ENCODE measurements around the gene IKZF1.

The IKZF1 gene

GRCh38 chr7:50342616-50343114 lies 38.1 kb downstream of the IKZF1 start:
- Histone ChIP-seq H3K9ac (ENCODE audit: low read depth, low read length) (no peak overlapping the region), H3K4me3 (ENCODE audit: low read depth, low read length) (no peak overlapping the region), H3K9me3 (ENCODE audit: control insufficient read depth, insufficient read depth, low read length) (no peaks in the 10 kb centered on the region), H3K27me3 (ENCODE audit: control insufficient read depth, insufficient read depth, low read length) (no peaks in the 10 kb centered on the region), H3K4me1 (ENCODE audit: control insufficient read depth, insufficient read depth, low read length) (no peaks in the 10 kb centered on the region), H3K36me3 (ENCODE audit: control insufficient read depth, insufficient read depth, low read length) (no peaks in the 10 kb centered on the region)

DNA sequence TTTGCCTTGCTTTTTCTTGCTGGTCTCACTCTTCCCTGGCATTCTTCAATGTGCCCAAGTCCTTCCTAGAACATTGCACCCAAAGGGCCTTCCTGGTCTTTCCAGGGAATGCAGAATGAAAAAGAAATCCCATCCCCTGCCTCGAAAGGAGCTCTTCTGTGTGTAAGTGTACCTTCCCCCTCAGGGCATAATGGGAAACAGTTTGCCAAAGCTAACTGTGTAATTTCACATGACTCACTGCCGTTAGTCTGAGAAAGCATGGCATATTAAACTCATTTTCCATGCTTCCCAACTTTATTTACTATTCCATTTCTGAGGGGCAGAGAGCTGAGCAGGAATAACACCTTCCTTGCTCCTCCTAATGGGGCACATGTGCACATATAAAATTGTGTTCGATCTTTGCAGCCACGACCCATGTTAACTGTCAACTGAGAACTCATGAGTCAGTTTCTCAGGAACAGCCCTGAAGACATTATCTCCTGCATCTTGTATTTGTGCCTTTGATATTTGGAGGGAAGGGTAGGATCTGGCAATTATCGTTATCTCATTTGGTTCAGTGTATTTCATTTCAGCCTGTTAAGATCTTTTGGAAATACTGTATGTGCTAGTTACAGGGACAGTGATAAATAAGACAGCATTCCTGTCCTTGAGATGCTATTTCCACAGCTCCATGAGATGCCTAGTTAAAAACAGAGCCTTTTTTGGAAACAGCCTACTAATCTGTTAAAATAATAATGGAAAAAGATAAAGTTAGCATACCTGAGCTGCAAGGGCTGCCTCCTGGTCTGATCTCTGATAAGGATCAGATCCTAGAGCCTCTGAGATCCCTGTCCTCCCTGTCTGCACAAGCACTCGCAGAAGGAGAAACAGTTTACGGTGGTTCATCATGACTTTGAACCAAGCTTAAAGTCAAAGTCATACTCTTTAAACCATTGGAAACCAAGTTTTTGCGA lies 42.3 kb downstream of the IKZF1 start:
- H3K4me1 ChIP-seq (ENCODE audit: control insufficient read depth, insufficient read depth, low read length) = no peaks in the 10 kb centered on the region
- H3K27me3 ChIP-seq (ENCODE audit: control insufficient read depth, insufficient read depth, low read length) = no peaks in the 10 kb centered on the region
- H3K9me3 ChIP-seq (ENCODE audit: control insufficient read depth, insufficient read depth, low read length) = no peaks in the 10 kb centered on the region
- H3K36me3 ChIP-seq (ENCODE audit: control insufficient read depth, insufficient read depth, low read length) = no peaks in the 10 kb centered on the region
- no peak overlapping the region for H3K4me3 ChIP-seq (ENCODE audit: low read depth, low read length)
- no peak overlapping the region for H3K9ac ChIP-seq (ENCODE audit: low read depth, low read length)

DNA sequence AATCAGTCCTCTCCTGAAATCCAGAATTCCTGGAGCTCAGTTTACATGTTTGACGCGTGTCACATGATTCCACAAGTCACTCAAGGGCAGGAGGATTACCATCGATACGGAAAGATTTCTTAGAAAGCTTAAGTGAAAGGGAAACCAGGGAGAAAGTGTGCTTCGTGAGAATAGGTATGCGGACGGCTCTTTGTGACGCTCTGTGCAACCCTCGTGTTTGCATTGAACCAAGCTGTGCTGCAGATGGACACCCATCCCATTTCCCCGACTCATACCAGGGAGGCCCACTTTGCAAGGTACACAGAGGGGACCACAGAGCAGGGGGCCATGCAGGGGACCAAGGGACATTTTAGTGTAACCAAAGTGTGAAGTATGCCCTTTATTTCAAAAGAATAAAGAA lies 43.2 kb downstream of the IKZF1 start:
- Histone ChIP-seq H3K9me3 (ENCODE audit: control insufficient read depth, insufficient read depth, low read length) (no peaks in the 10 kb centered on the region), H3K4me1 (ENCODE audit: control insufficient read depth, insufficient read depth, low read length) (no peaks in the 10 kb centered on the region), H3K27me3 (ENCODE audit: control insufficient read depth, insufficient read depth, low read length) (no peaks in the 10 kb centered on the region), H3K36me3 (ENCODE audit: control insufficient read depth, insufficient read depth, low read length) (no peaks in the 10 kb centered on the region), H3K9ac (ENCODE audit: low read depth, low read length) (no peak overlapping the region), H3K4me3 (ENCODE audit: low read depth, low read length) (no peak overlapping the region)

DNA sequence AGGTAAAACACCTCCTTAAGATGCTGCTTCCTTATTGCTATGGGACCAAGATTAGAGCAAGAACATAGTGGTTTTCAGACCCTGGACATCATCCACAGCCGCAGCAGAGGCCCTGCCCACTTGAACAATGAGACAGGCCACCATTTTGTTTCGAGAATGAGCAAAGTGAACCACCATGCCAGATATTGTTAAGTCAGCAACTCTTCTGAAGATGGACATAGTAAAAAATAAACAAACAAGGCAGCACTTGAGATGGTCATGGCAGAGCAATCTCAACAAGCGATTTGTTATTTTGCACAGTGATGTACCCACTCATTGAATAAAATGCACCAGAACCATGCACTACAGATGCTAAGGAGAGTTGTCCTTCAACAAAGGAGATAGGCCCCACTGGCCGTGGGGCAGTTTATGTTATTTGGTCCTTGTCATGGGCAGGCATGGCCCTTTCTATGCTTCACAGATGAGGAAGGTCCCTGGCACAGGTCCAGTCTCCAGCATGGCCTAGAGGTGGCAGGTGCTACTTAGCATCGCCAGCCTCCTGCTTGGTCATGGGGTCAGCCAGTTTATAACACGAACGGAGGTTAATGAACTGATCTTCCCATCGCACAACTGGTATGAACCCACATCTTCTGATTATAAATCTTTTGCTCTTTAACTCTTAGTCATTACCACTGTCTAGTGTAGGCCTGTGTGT lies 44.1 kb downstream of the IKZF1 start:
- H3K4me1 ChIP-seq (ENCODE audit: control insufficient read depth, insufficient read depth, low read length) = no peaks in the 10 kb centered on the region
- H3K4me3 ChIP-seq (ENCODE audit: low read depth, low read length) = no peak overlapping the region
- H3K36me3 ChIP-seq (ENCODE audit: control insufficient read depth, insufficient read depth, low read length) = no peaks in the 10 kb centered on the region
- H3K9ac ChIP-seq (ENCODE audit: low read depth, low read length) = no peak overlapping the region
- H3K9me3 ChIP-seq (ENCODE audit: control insufficient read depth, insufficient read depth, low read length) = no peaks in the 10 kb centered on the region
- H3K27me3 ChIP-seq (ENCODE audit: control insufficient read depth, insufficient read depth, low read length) = no peaks in the 10 kb centered on the region

DNA sequence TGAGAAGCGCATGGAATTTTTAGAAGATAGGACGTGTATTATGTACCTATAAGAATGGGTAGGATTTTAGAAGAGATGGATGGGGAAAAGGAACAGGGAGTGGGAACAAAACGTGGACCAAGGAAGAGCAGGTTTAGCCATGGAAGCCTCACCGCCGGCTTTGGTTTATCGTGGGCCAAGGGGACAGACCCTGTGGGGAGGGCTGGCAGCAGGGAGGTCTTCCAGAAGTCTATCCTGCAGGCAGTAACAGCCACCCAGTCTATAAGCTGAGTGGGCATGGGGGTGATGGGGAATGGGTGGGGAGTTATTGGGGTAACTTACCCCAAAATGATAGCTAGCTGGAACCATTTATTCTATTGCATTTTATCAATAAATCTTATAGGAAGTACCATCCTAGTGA lies 44.9 kb downstream of the IKZF1 start:
- H3K27me3 ChIP-seq (ENCODE audit: control insufficient read depth, insufficient read depth, low read length) = no peaks in the 10 kb centered on the region

GRCh38 chr7:50349963-50350944 lies 45.7 kb downstream of the IKZF1 start:
- Histone ChIP-seq H3K27me3 (ENCODE audit: control insufficient read depth, insufficient read depth, low read length) (no peaks in the 10 kb centered on the region), H3K36me3 (ENCODE audit: control insufficient read depth, insufficient read depth, low read length) (no peaks in the 10 kb centered on the region), H3K9me3 (ENCODE audit: control insufficient read depth, insufficient read depth, low read length) (no peaks in the 10 kb centered on the region), H3K9ac (ENCODE audit: low read depth, low read length) (no peak overlapping the region), H3K4me3 (ENCODE audit: low read depth, low read length) (no peak overlapping the region), H3K4me1 (ENCODE audit: control insufficient read depth, insufficient read depth, low read length) (no peaks in the 10 kb centered on the region)

More for the DNA sequence above, 44.9 kb downstream of the IKZF1 start:
- Histone ChIP-seq H3K9ac (ENCODE audit: low read depth, low read length) (no peak overlapping the region), H3K9me3 (ENCODE audit: control insufficient read depth, insufficient read depth, low read length) (no peaks in the 10 kb centered on the region), H3K36me3 (ENCODE audit: control insufficient read depth, insufficient read depth, low read length) (no peaks in the 10 kb centered on the region), H3K4me1 (ENCODE audit: control insufficient read depth, insufficient read depth, low read length) (no peaks in the 10 kb centered on the region), H3K4me3 (ENCODE audit: low read depth, low read length) (no peak overlapping the region)

GRCh38 chr7:50351267-50351666 lies 46.8 kb downstream of the IKZF1 start:
- no peaks in the 10 kb centered on the region for H3K4me1 ChIP-seq (ENCODE audit: control insufficient read depth, insufficient read depth, low read length)
- H3K27me3 ChIP-seq (ENCODE audit: control insufficient read depth, insufficient read depth, low read length) = no peaks in the 10 kb centered on the region
- H3K36me3 ChIP-seq (ENCODE audit: control insufficient read depth, insufficient read depth, low read length) = no peaks in the 10 kb centered on the region
- H3K9ac ChIP-seq (ENCODE audit: low read depth, low read length) = no peak overlapping the region
- H3K9me3 ChIP-seq (ENCODE audit: control insufficient read depth, insufficient read depth, low read length) = no peaks in the 10 kb centered on the region
- H3K4me3 ChIP-seq (ENCODE audit: low read depth, low read length) = no peak overlapping the region

- Histone ChIP-seq H3K36me3 (ENCODE audit: control insufficient read depth, insufficient read depth, low read length) (no peaks in the 10 kb centered on the region), H3K9ac (ENCODE audit: low read depth, low read length) (no peak overlapping the region), H3K27me3 (ENCODE audit: control insufficient read depth, insufficient read depth, low read length) (no peaks in the 10 kb centered on the region), H3K4me3 (ENCODE audit: low read depth, low read length) (no peak overlapping the region), H3K4me1 (ENCODE audit: control insufficient read depth, insufficient read depth, low read length) (no peaks in the 10 kb centered on the region), H3K9me3 (ENCODE audit: control insufficient read depth, insufficient read depth, low read length) (no peaks in the 10 kb centered on the region)
These were observed 47.8 kb downstream of the IKZF1 start for GRCh38 chr7:50352282-50352681.

- H3K4me1 ChIP-seq (ENCODE audit: control insufficient read depth, insufficient read depth, low read length) = no peaks in the 10 kb centered on the region
- H3K9ac ChIP-seq (ENCODE audit: low read depth, low read length) = no peak overlapping the region
- H3K9me3 ChIP-seq (ENCODE audit: control insufficient read depth, insufficient read depth, low read length) = no peaks in the 10 kb centered on the region
- H3K36me3 ChIP-seq (ENCODE audit: control insufficient read depth, insufficient read depth, low read length) = no peaks in the 10 kb centered on the region
- no peak overlapping the region for H3K4me3 ChIP-seq (ENCODE audit: low read depth, low read length)
- H3K27me3 ChIP-seq (ENCODE audit: control insufficient read depth, insufficient read depth, low read length) = no peaks in the 10 kb centered on the region
These were observed 48.2 kb downstream of the IKZF1 start for GRCh38 chr7:50352751-50353150.

DNA sequence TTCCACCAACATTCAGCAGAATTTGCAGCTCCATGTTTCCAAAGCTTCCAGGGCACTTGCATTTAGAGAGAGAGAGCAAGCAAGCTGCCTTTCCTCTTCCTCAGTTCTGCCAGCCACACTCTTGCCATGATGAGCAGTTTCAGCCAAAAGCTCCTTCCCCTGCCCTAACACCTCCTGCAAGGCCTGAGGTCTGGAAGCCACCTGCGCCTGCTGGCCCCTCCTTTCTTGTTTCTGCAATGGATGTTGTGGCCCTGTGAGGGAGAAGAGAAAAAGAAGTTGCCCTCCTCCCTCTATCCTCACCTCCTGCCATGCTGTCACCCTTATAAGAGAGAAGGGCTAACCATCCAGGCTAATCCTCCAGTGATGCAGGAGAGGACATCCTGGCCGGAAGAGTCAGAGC lies 48.7 kb downstream of the IKZF1 start:
- Histone ChIP-seq H3K9me3 (ENCODE audit: control insufficient read depth, insufficient read depth, low read length) (no peaks in the 10 kb centered on the region), H3K36me3 (ENCODE audit: control insufficient read depth, insufficient read depth, low read length) (no peaks in the 10 kb centered on the region), H3K9ac (ENCODE audit: low read depth, low read length) (no peak overlapping the region), H3K4me1 (ENCODE audit: control insufficient read depth, insufficient read depth, low read length) (no peaks in the 10 kb centered on the region), H3K4me3 (ENCODE audit: low read depth, low read length) (no peak overlapping the region), H3K27me3 (ENCODE audit: control insufficient read depth, insufficient read depth, low read length) (no peaks in the 10 kb centered on the region)

DNA sequence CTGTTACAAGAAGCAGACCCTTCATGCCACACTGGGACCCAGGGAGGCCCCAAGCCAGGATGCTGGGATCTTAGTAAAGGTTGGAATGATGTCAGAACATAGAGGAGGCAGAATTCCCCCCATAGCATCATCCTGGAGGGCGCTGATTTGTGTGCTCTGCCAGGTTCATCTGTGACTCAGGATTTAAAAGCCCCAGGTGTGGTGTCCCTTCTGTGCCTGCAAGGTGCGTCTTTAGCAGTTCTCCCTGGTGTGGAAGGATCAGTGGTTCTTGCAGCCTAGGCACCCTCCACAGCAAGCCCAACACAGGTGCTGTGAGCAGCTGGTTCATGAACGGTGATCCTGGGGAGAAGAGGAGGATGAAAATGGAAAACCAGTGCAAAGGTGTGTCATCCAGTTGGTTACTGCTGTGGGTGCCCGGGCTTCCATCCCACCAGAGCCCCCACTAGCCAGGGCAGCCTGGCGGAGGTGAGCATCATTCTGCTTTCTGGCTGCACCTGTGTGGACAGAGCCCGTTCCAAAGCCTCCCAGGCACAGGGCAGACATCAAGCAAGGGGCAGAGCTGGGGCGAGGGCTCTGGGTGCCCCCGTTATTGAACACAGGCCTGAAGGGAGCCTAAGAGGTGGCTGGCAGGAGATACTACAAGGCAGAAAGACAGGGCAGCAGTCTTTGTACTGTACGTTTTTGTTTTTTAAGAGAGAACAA lies 49.5 kb downstream of the IKZF1 start:
- no peak overlapping the region for H3K4me3 ChIP-seq (ENCODE audit: low read depth, low read length)
- no peaks in the 10 kb centered on the region for H3K36me3 ChIP-seq (ENCODE audit: control insufficient read depth, insufficient read depth, low read length)
- no peaks in the 10 kb centered on the region for H3K9me3 ChIP-seq (ENCODE audit: control insufficient read depth, insufficient read depth, low read length)
- no peaks in the 10 kb centered on the region for H3K4me1 ChIP-seq (ENCODE audit: control insufficient read depth, insufficient read depth, low read length)
- H3K27me3 ChIP-seq (ENCODE audit: control insufficient read depth, insufficient read depth, low read length) = no peaks in the 10 kb centered on the region
- no peak overlapping the region for H3K9ac ChIP-seq (ENCODE audit: low read depth, low read length)

Measured in iPS-15b (cell line).